Naive thymus-derived CD4-positive, alpha-beta T cell (primary cell): ENCODE data around the gene RBM33. TPM values are rescaled to one million over a fixed set of nuclear protein-coding genes. Genes with fewer than 3 reads are reported as not detected.

ENCODE experiments used
- ATAC-seq: fragments of 150-1000 bp; cut with Tn5 transposase; 2 replicates; pipeline ENCODE4 v1.10.0; 2021; ENCODE audit warnings: mild to moderate bottlenecking, moderate library complexity
- CTCF ChIA-PET: fragments of 350-600 bp; sonication (Branson Sonifier 250); formaldehyde crosslinking; loops from one replicate; lab custom pipeline; 2021; ENCODE audit warnings: antibody characterized with exemption; lab: Charles Lee
- POLR2A ChIA-PET: fragments of 350-600 bp; sonication (Branson Sonifier 250); formaldehyde crosslinking; loops from one replicate; lab custom pipeline; 2021; ENCODE audit warnings: antibody characterized with exemption, inconsistent platforms; lab: Charles Lee
- DNase-seq, 9 donors: peaks; one replicate each; pipeline versions ENCODE4 v3.0.0 to v3.0.0-alpha.2; 2020 to 2022; ENCODE audit warnings: mixed read lengths in 1 of 9
- H3K27ac ChIP-seq: one replicate; pipeline ENCODE4 v1.7.0; 2013; ENCODE audit warnings: mild to moderate bottlenecking, low read depth, low read length, moderate library complexity
- H3K27me3 ChIP-seq, 2 donors: one replicate each; pipeline ENCODE4 v1.7.0; 2013; ENCODE audit warnings: low read length in 2 of 2, mild to moderate bottlenecking in 2 of 2, moderate library complexity in 2 of 2; ENCODE audit not compliant: control insufficient read depth in 2 of 2, insufficient read depth in 2 of 2
- H3K36me3 ChIP-seq, 3 experiments: 1 replicate in 2 of 3; 2 replicates in 1 of 3; pipeline ENCODE4 v1.7.0; 2013; ENCODE audit warnings: low read length in 3 of 3, mild to moderate bottlenecking in 3 of 3, moderate library complexity in 1 of 3; ENCODE audit not compliant: insufficient read depth in 3 of 3, control insufficient read depth in 2 of 3
- H3K4me1 ChIP-seq, 2 donors: one replicate each; pipeline ENCODE4 v1.7.0; 2013; ENCODE audit warnings: low read length in 2 of 2, mild to moderate bottlenecking in 2 of 2, moderate library complexity in 1 of 2; ENCODE audit not compliant: control insufficient read depth in 2 of 2, insufficient read depth in 2 of 2
- H3K4me3 ChIP-seq: 2 replicates; pipeline ENCODE4 v1.7.0; 2013; ENCODE audit warnings: mild to moderate bottlenecking, low read length
- H3K9me3 ChIP-seq, 3 experiments: 1 replicate in 2 of 3; 2 replicates in 1 of 3; pipeline ENCODE4 v1.7.0; 2013; ENCODE audit warnings: low read length in 3 of 3; ENCODE audit not compliant: control insufficient read depth in 2 of 3
- H3K27ac Mint-ChIP-seq, 9 donors: one replicate each; pipeline ENCODE4 v1.8.0; 2020 to 2022; ENCODE audit warnings: mixed read lengths in 9 of 9, mild to moderate bottlenecking in 8 of 9, moderate library complexity in 5 of 9, inconsistent platforms in 2 of 9
- H3K27me3 Mint-ChIP-seq, 5 donors: one replicate each; pipeline ENCODE4 v1.8.0; 2021 to 2022; ENCODE audit warnings: mixed read lengths in 5 of 5, mild to moderate bottlenecking in 1 of 5
- H3K36me3 Mint-ChIP-seq, 5 donors: one replicate each; pipeline ENCODE4 v1.8.0; 2020 to 2022; ENCODE audit warnings: mixed read lengths in 5 of 5, mild to moderate bottlenecking in 3 of 5, inconsistent platforms in 1 of 5
- H3K4me1 Mint-ChIP-seq, 7 donors: one replicate each; pipeline ENCODE4 v1.8.0; 2020 to 2022; ENCODE audit warnings: mixed read lengths in 7 of 7, mild to moderate bottlenecking in 3 of 7, inconsistent platforms in 1 of 7
- H3K4me3 Mint-ChIP-seq, 10 donors: one replicate each; pipeline ENCODE4 v1.8.0; 2020 to 2022; ENCODE audit warnings: mild to moderate bottlenecking in 10 of 10, mixed read lengths in 10 of 10, moderate library complexity in 6 of 10, inconsistent platforms in 2 of 10
- H3K9me3 Mint-ChIP-seq, 11 donors: one replicate each; pipeline ENCODE4 v1.8.0; 2020 to 2022; ENCODE audit warnings: mixed read lengths in 11 of 11, mild to moderate bottlenecking in 4 of 11, inconsistent platforms in 1 of 11, moderate library complexity in 1 of 11
- intact Hi-C, 2 donors: fragments of 100-400 bp; cut with micrococcal nuclease; formaldehyde crosslinking; loops; one replicate each; pipeline ENCODE4 v1.15.1; 2023
- polyA plus RNA-seq, 2 donors: library from polyadenylated mRNA; unstranded; fragments of 300-500 nt; fragmentation: Illumina TruSeq; gene quantifications; one replicate each; pipeline ENCODE4 v1.2.3, GENCODE V29; 2021
- total RNA-seq, 6 experiments: library from RNA in 5 of 6; stranded (reverse) in 5 of 6; gene quantifications; 1 replicate in 5 of 6; 2 replicates in 1 of 6; pipeline ENCODE4 v1.2.3 and lab custom pipeline; 2021 to 2026

Gene RBM33
- total and polyA plus RNA-seq, 7 experiments from 2014 or later, result 43.7 to 177 (median 143) TPM

- peaks cover 9 to 67% (median 10%) of the 10 kb centered on the region in 3 experiments for H3K36me3 ChIP-seq
Measured at GRCh38 chr7:155780884-155781283, 136.4 kb downstream of the RBM33 start.

GRCh38 chr7:155781433-155781832 lies 137.0 kb downstream of the RBM33 start:
- Histone ChIP-seq H3K4me3 (no peak overlapping the region), H3K27me3 (no peaks in the 10 kb centered on the region), H3K36me3 (peaks cover 4 to 61% (median 9%) of the 10 kb centered on the region in 3 experiments), H3K4me1 (no peaks in the 10 kb centered on the region), H3K9me3 (no peaks in the 10 kb centered on the region), H3K27ac (no peak overlapping the region)
- Mint-ChIP-seq H3K36me3 (peaks cover 9 to 84% (median 48%) of the 10 kb centered on the region in 5 donors), H3K4me1 (peaks cover 0 to 13% (median 7%) of the 10 kb centered on the region in 7 donors), H3K4me3 (no peak overlapping the region), H3K9me3 (no peaks in the 10 kb centered on the region), H3K27me3 (peaks cover 4 to 12% (median 8%) of the 10 kb centered on the region in 5 donors), H3K27ac (no peak overlapping the region)
- intact Hi-C loops, result no loop called here
- POLR2A ChIA-PET, result no interaction called here
- ATAC-seq, result no peak
- no peak for DNase-seq
- CTCF ChIA-PET, result interaction anchor here (1.6 kb wide), 1 partner anchor 14 kb away, joined by 6 read pairs; no protein-coding TSS in a partner anchor

More at GRCh38 chr7:155780884-155781283, 136.4 kb downstream of the RBM33 start:
- Mint-ChIP-seq H3K36me3 (peaks cover 9 to 85% (median 45%) of the 10 kb centered on the region in 5 donors), H3K4me3 (no peak overlapping the region), H3K27ac (peak overlapping the region in 1 of 9 donors; percentile 54), H3K9me3 (no peaks in the 10 kb centered on the region), H3K4me1 (peaks cover 0 to 9% (median 2%) of the 10 kb centered on the region in 7 donors), H3K27me3 (peaks cover 0 to 8% (median 3%) of the 10 kb centered on the region in 5 donors)
- ATAC-seq (no peak), DNase-seq (no peak)
- H3K27me3 ChIP-seq, result no peaks in the 10 kb centered on the region
- ChIA-PET POLR2A (no interaction called here), CTCF (no interaction called here)
- H3K4me3 ChIP-seq, result no peak overlapping the region
- no peak overlapping the region for H3K27ac ChIP-seq
- no peaks in the 10 kb centered on the region for H3K9me3 ChIP-seq
- intact Hi-C loops, result no loop called here
- no peaks in the 10 kb centered on the region for H3K4me1 ChIP-seq

- H3K4me3 ChIP-seq, result no peak overlapping the region
- ChIA-PET POLR2A (no interaction called here), CTCF (interaction anchor here (1.6 kb wide), 1 partner anchor 15 kb away, joined by 6 read pairs; no protein-coding TSS in a partner anchor)
- Mint-ChIP-seq H3K27me3 (peaks cover 5 to 14% (median 8%) of the 10 kb centered on the region in 5 donors), H3K36me3 (peaks cover 9 to 77% (median 41%) of the 10 kb centered on the region in 5 donors), H3K4me3 (no peak overlapping the region), H3K27ac (peak overlapping the region in 1 of 9 donors; percentile 31), H3K9me3 (no peaks in the 10 kb centered on the region), H3K4me1 (peaks cover 0 to 13% (median 7%) of the 10 kb centered on the region in 7 donors)
- DNase-seq (no peak), ATAC-seq (no peak)
- H3K27ac ChIP-seq, result no peak overlapping the region
- intact Hi-C loops, result no loop called here
- no peaks in the 10 kb centered on the region for H3K4me1 ChIP-seq
- peaks cover 0 to 51% (median 9%) of the 10 kb centered on the region in 3 experiments for H3K36me3 ChIP-seq
- H3K9me3 ChIP-seq, result no peaks in the 10 kb centered on the region
- H3K27me3 ChIP-seq, result no peaks in the 10 kb centered on the region
Measured at GRCh38 chr7:155782466-155782865, 138.0 kb downstream of the RBM33 start.

- peaks cover 5 to 23% (median 13%) of the 10 kb centered on the region in 5 donors for H3K27me3 Mint-ChIP-seq
Measured at GRCh38 chr7:155785536-155785935, 141.1 kb downstream of the RBM33 start.

GRCh38 chr7:155786491-155786890 lies 142.0 kb downstream of the RBM33 start:
- no peak for DNase-seq
- H3K27ac ChIP-seq, result no peak overlapping the region
- H3K9me3 ChIP-seq, result no peaks in the 10 kb centered on the region
- ChIA-PET POLR2A (no interaction called here), CTCF (no interaction called here)
- Mint-ChIP-seq H3K27ac (no peak overlapping the region), H3K27me3 (peaks cover 5 to 23% (median 13%) of the 10 kb centered on the region in 5 donors), H3K4me1 (peaks cover 4 to 17% (median 9%) of the 10 kb centered on the region in 7 donors), H3K36me3 (peaks cover 0 to 42% (median 18%) of the 10 kb centered on the region in 5 donors), H3K9me3 (no peaks in the 10 kb centered on the region), H3K4me3 (peak overlapping the region in 1 of 10 donors; percentile 2)
- no peak for ATAC-seq
- peaks cover 0 to 16% (median 0%) of the 10 kb centered on the region in 3 experiments for H3K36me3 ChIP-seq
- H3K4me3 ChIP-seq, result no peak overlapping the region
- no peaks in the 10 kb centered on the region for H3K4me1 ChIP-seq
- intact Hi-C loops, result no loop called here
- no peaks in the 10 kb centered on the region for H3K27me3 ChIP-seq

More at GRCh38 chr7:155785536-155785935, 141.1 kb downstream of the RBM33 start:
- H3K4me3 Mint-ChIP-seq, result no peak overlapping the region
- intact Hi-C loops, result no loop called here
- no peaks in the 10 kb centered on the region for H3K9me3 ChIP-seq
- H3K27me3 ChIP-seq, result no peaks in the 10 kb centered on the region
- CTCF ChIA-PET, result no interaction called here
- no peaks in the 10 kb centered on the region for H3K4me1 ChIP-seq
- H3K36me3 Mint-ChIP-seq, result peaks cover 9 to 52% (median 28%) of the 10 kb centered on the region in 5 donors
- no peak overlapping the region for H3K4me3 ChIP-seq
- H3K4me1 Mint-ChIP-seq, result peaks cover 4 to 17% (median 10%) of the 10 kb centered on the region in 7 donors
- peaks cover 0 to 26% (median 1%) of the 10 kb centered on the region in 3 experiments for H3K36me3 ChIP-seq
- no peak overlapping the region for H3K27ac Mint-ChIP-seq
- H3K9me3 Mint-ChIP-seq, result no peaks in the 10 kb centered on the region
- no peak overlapping the region for H3K27ac ChIP-seq
- POLR2A ChIA-PET, result no interaction called here
- no peak for ATAC-seq
- no peak for DNase-seq

- Histone ChIP-seq H3K9me3 (no peaks in the 10 kb centered on the region), H3K4me3 (no peak overlapping the region), H3K27me3 (no peaks in the 10 kb centered on the region), H3K4me1 (no peaks in the 10 kb centered on the region), H3K36me3 (peaks cover 0 to 9% (median 0%) of the 10 kb centered on the region in 3 experiments), H3K27ac (no peak overlapping the region)
- peak overlapping the region in 4 of 10 donors; percentile 16 to 48 (median 34) for H3K4me3 Mint-ChIP-seq
- peaks cover 0 to 34% (median 11%) of the 10 kb centered on the region in 5 donors for H3K36me3 Mint-ChIP-seq
- intact Hi-C loops, result no loop called here
- CTCF ChIA-PET, result no interaction called here
- DNase-seq (no peak), ATAC-seq (no peak)
- peak overlapping the region in 2 of 9 donors; percentile 37 to 43 for H3K27ac Mint-ChIP-seq
- no peaks in the 10 kb centered on the region for H3K9me3 Mint-ChIP-seq
- POLR2A ChIA-PET, result no interaction called here
- peaks cover 4 to 17% (median 9%) of the 10 kb centered on the region in 7 donors for H3K4me1 Mint-ChIP-seq
- peaks cover 5 to 23% (median 13%) of the 10 kb centered on the region in 5 donors for H3K27me3 Mint-ChIP-seq
Measured at GRCh38 chr7:155787171-155787851, 142.8 kb downstream of the RBM33 start.
